Occipital lobe (tissue), 3 donors: Measurements from ENCODE around the gene COL26A1. TPM values are rescaled to one million over a fixed set of nuclear protein-coding genes. Genes with fewer than 3 reads are reported as not detected.
"Not testable (repeated sequence)": the region's sequence is repeated elsewhere in the genome, so short reads cannot be mapped to it uniquely, and the experiment has no call there.

ENCODE experiments used
- DNase-seq: peaks from one replicate; lab custom pipeline; 2025; lab: John Stamatoyannopoulos, UW
- small RNA-seq: library from RNA; depleted of rRNA; stranded (forward); fragments of <200 nt; gene quantifications from one replicate; pipeline ENCODE3, GENCODE V24; 2014
- total RNA-seq: library from RNA; depleted of rRNA; stranded (reverse); fragments of >200 nt; gene quantifications from one replicate; pipeline ENCODE4 v1.2.3, GENCODE V29; 2014

Gene COL26A1
- total RNA-seq, 1 donor from 2014 or later, result 3.4 TPM

GRCh38 chr7:101593556-101593955 lies 230.9 kb downstream of the COL26A1 start:
- no peak for DNase-seq

GRCh38 chr7:101594790-101595189 lies 232.1 kb downstream of the COL26A1 start:
- DNase-seq, result no peak

DNA sequence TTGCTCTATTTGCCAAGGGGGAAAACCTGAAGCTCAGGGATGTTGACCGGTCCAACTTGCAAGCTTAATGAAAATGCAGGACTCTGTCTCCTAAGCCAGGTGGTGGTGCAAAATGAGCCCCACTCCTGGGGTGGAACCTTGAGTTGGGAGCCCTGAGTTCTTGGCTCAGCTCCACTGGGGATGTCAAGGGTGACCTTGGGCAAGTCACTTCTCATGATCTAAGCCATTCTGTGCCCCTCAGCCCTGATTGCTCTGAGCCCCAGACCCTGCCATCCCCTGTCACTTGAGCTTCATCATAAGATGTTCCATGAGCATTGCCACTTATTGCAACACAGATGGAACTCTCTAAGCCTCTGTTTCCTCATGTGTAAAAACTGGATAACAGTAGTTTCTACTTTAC lies 232.6 kb downstream of the COL26A1 start:
- no peak for DNase-seq

GRCh38 chr7:101595766-101596537 lies 233.3 kb downstream of the COL26A1 start:
- DNase-seq, result no peak

DNA sequence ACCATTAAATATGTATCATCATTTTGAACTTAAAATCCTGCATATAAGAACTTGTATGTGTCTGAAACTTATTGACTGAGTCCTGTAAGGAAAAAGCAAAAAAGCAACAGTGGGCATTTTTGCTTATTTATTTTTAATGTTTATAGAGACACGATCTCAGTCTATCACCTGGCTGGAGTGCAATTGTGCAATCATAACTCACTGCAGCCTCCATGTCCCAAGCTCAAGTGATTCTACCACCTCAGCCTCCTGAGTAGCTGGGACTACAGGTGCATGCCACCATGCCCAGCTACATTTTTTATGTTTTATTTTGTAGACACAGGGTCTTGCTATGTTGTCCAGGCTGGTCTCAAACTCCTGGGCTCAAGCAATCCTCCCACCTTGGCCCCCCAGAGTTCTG lies 234.2 kb downstream of the COL26A1 start:
- no peak for DNase-seq

DNA sequence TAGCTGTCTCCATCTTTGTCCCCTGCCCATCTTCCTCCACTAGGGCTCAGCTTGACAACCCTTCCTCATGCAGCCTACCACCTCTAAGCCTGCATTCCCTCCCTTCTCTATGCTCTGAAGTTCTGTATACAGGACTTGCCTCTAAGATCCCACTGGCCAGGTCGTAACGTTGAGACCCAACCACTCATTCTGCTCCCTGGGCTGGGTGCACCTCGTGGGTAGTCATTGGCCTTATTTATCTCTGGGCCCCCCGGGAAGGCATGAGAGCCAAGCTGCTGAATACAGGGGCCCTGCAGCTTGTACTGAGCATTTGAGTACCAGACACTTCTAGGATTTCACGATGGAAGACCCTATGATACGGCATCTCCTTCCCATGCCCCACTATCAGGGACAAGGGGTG lies 235.3 kb downstream of the COL26A1 start:
- DNase-seq, result no peak

DNA sequence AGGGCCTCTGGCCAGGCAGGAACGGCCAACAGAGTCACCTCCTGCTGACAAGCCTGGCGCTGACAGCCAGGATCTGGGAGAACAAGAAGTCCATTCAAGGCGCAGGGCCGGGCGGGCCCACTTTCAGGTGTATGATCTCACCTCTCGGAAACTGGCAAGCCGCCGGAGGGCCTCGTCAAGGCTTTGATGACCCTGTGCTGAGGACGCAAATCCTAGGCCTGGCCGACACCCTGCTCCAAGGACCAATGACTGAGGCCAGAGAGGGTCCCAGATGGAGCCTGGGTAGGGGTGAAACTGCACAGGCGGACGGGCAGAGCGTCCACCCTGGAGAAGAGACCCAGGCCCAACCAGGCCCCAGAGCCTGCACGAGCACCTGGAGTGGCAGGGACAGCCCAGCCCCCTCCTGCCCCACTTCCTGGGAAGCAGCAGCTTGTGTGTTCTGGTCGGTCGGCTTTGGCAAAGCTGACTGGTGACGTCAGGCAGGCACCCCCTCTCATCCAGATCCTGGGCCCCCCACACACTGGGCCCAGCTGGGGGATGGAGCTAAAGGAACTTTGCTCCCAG lies 235.8 kb downstream of the COL26A1 start:
- DNase-seq, result no peak

DNA sequence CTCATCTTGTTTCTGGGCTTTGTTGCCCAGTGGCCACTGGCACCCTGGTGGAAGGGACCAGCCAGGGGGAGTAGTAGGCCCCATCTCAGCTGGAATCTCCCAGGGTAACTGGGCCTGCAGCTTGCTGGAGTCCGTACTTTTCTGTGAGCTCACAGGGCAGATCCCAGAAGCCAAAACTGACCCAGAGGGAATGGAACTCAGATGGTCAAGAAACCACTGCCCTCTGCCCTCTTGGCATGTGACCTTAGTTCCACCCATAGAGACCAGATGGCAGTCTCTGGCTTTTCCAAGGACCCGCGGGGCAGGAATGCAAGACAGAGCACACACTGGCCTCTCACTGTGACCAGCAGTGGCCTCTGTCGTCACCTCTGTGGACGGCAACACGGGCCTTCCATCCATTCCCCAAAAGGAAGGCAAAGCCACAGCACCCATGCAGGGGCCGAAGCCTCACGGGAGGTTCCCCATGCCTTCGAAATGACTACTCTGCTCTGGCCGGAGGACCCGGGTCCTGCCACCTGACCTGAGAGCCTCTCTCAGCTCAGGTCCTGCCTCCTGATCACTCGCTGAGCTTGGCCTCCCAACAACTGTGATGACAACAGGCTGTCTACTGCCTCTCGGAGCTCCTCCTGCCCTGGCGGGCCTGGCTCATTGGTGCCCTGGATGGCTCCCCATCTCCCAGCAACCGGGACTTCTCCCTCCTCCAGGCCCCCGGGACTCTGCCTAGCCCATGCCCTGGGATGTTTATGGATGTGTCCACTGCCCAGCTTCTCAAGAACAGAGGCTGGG lies 236.5 kb downstream of the COL26A1 start:
- no peak for DNase-seq

GRCh38 chr7:101599787-101600186 lies 237.1 kb downstream of the COL26A1 start:
- no peak for DNase-seq

- no peak for DNase-seq
These were observed 239.4 kb downstream of the COL26A1 start for GRCh38 chr7:101602082-101602481.

GRCh38 chr7:101602484-101603241 lies 240.0 kb downstream of the COL26A1 start:
- DNase-seq, result peak; percentile 38

GRCh38 chr7:101604331-101604933 lies 241.8 kb downstream of the COL26A1 start:
- DNase-seq, result no peak

GRCh38 chr7:101604934-101605332 lies 242.3 kb downstream of the COL26A1 start:
- not testable (repeated sequence) for DNase-seq

DNA sequence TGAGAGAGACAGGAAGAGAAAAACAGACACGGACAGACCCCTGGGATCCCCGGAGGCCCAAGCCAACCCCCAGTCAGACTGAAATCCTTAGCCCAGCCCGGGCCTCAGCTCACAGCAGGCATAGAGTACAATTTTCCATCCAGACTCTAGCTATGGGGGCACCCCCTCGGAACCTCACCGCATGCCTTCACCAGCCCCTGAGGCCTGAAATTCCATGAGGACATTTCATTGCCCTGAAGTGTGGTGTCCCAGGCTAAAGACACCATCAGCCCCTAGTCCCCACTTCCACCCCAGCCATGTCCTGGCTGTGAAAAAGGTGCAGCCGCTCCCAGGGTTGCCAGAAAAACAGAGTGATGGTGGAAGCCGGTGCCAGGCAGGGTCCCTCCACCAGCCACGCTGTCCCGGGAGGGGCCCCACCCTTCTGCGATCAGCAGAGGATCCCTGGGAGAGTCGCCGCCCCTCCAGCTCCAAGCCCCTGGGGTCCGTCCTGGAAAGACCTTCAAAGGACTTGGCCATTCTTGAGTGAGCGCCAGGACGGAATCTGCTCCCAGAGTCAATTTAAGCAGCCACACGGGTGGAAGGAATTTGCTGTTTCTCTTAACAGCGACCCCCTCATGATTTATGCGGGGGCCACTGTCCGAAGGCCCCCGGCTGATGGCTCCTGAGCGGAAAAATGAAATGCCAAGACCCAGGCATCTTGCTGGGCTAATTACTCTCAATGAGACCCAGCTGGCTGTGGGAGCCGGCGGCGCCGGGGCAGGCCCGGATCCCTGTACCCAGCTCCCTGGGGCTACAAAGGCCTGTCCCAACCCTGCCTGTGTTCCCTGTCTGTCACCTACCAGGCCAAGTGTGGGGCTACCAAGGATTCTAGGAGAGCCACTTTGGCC lies 243.2 kb downstream of the COL26A1 start:
- DNase-seq, result no peak

GRCh38 chr7:101606498-101606923 lies 243.8 kb downstream of the COL26A1 start:
- DNase-seq, result no peak

Small RNA genes within 50 kb of the gene (small RNA-seq; reads per million reads assigned to genes)
- gene AC004965.1, result not detected

Other genes with a start within 250 kb of the COL26A1 start
- gene SERPINE1, start 235.8 kb upstream of the COL26A1 start, total RNA-seq, result 0.78 TPM
- 93.4 TPM for gene AP1S1, start 208.4 kb upstream of the COL26A1 start, total RNA-seq
- gene VGF, start 197.3 kb upstream of the COL26A1 start, total RNA-seq, result 9.7 TPM
- gene NAT16, start 182.6 kb upstream of the COL26A1 start, total RNA-seq, result 1.2 TPM
- gene MOGAT3, start 161.8 kb upstream of the COL26A1 start, total RNA-seq, result not detected
- 10.5 TPM for gene PLOD3, start 145.3 kb upstream of the COL26A1 start, total RNA-seq
- 35.7 TPM for gene ZNHIT1, start 144.7 kb upstream of the COL26A1 start, total RNA-seq
- 6.4 TPM for gene CLDN15, start 125.1 kb upstream of the COL26A1 start, total RNA-seq
- gene FIS1, start 117.8 kb upstream of the COL26A1 start, total RNA-seq, result 59.9 TPM
- 32.9 TPM for gene IFT22, start 41.1 kb upstream of the COL26A1 start, total RNA-seq